DND-41 (cell line): ENCODE data around the gene R3HCC1L.

Source experiments
- ATAC-seq: fragments of 200-7000 bp; cut with Tn5 transposase; 3 replicates; pipeline ENCODE4 v1.9.1; 2021; ENCODE audit warnings: low read depth; ENCODE audit not compliant: insufficient read depth
- DNase-seq: peaks from one replicate; pipeline ENCODE4 v3.0.0-alpha.2; 2020
- H2AFZ ChIP-seq: 2 replicates; pipeline ENCODE4 v1.6.0; 2012; ENCODE audit warnings: low read depth, low read length
- H3K27ac ChIP-seq: 2 replicates; pipeline ENCODE4 v1.5.1; 2012; ENCODE audit warnings: low read length, inconsistent platforms
- H3K27me3 ChIP-seq: fragments of 200-600 bp; sonication (generic); 2 replicates; pipeline ENCODE4 v1.6.0; 2012; ENCODE audit warnings: low read length, mild to moderate bottlenecking, inconsistent platforms; ENCODE audit not compliant: insufficient read depth, poor library complexity
- H3K36me3 ChIP-seq: 2 replicates; pipeline ENCODE4 v1.5.1; 2012; ENCODE audit warnings: low read length, inconsistent platforms; ENCODE audit not compliant: insufficient read depth
- H3K4me1 ChIP-seq: 2 replicates; pipeline ENCODE4 v1.5.1; 2012; ENCODE audit warnings: mild to moderate bottlenecking, low read length; ENCODE audit not compliant: insufficient read depth
- H3K4me2 ChIP-seq: 2 replicates; pipeline ENCODE4 v1.6.0; 2012; ENCODE audit warnings: mild to moderate bottlenecking, moderate library complexity, low read length, inconsistent platforms; ENCODE audit not compliant: insufficient read depth
- H3K4me3 ChIP-seq, 2 experiments: fragments of 200-600 bp in 1 of 2; shearing (Covaris generic) in 1 of 2; 2 replicates each; pipeline ENCODE4 v1.5.1; 2012 to 2016; ENCODE audit warnings: inconsistent platforms in 2 of 2, low read length in 2 of 2, mild to moderate bottlenecking in 2 of 2, low read depth in 1 of 2, moderate library complexity in 1 of 2
- H3K79me2 ChIP-seq: 2 replicates; pipeline ENCODE4 v1.6.0; 2012; ENCODE audit warnings: low read length, inconsistent platforms; ENCODE audit not compliant: insufficient read depth
- H3K9ac ChIP-seq: 2 replicates; pipeline ENCODE4 v1.6.0; 2012; ENCODE audit warnings: low read depth, mild to moderate bottlenecking, inconsistent platforms, low read length, moderate library complexity
- H3K9me3 ChIP-seq: 2 replicates; pipeline ENCODE4 v1.5.1; 2012; ENCODE audit warnings: low read length, moderate library complexity, mild to moderate bottlenecking, inconsistent platforms; ENCODE audit not compliant: insufficient read depth, severe bottlenecking
- H4K20me1 ChIP-seq: 2 replicates; pipeline ENCODE4 v1.6.0; 2012; ENCODE audit warnings: low read length; ENCODE audit not compliant: insufficient read depth
- EZH2 ChIP-seq: IDR thresholded peaks from 3 replicates; pipeline ENCODE4 v1.6.1; 2012; ENCODE audit warnings: borderline replicate concordance, low read depth, mild to moderate bottlenecking, moderate library complexity, low read length, inconsistent platforms; ENCODE audit not compliant: severe bottlenecking
- TF ChIP-seq, protein P1 (sequence below): IDR thresholded peaks from 2 replicates; pipeline ENCODE4 v1.5.1; 2012; ENCODE audit warnings: borderline replicate concordance, low read length, moderate library complexity, mild to moderate bottlenecking; ENCODE audit not compliant: poor library complexity, severe bottlenecking; ENCODE audit errors: extremely low read depth

Gene R3HCC1L

DNA sequence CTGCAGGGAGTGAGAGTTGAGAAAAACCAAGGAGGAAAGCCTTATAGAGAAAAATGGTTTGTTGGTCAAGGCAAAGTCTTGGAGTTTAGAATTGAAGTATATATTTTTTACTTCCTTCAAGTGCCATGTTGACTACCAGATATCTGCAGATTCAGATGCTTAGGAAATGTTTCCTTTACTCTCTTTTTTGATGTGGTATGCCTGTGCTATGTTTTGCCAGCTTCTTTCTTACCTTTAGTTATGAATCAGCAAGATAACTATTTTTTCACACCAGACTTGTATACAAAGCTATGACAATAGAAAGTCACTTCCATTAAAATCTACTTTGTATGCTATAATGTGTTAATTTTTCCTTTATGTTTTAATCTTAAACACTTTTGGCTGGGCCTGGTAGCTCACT, 3.6 kb downstream of the R3HCC1L start:
- H3K79me2 ChIP-seq, result peaks cover 86% of the 10 kb centered on the region
- no peak overlapping the region for H3K9ac ChIP-seq
- no peak overlapping the region for H2AFZ ChIP-seq
- peaks cover 6% of the 10 kb centered on the region for H3K9me3 ChIP-seq
- H3K27ac ChIP-seq, result peak overlapping the region; percentile 4; the same call in 1 of the 2 replicates
- TF ChIP-seq EZH2, result no peak
- TF ChIP-seq, protein P1, sequence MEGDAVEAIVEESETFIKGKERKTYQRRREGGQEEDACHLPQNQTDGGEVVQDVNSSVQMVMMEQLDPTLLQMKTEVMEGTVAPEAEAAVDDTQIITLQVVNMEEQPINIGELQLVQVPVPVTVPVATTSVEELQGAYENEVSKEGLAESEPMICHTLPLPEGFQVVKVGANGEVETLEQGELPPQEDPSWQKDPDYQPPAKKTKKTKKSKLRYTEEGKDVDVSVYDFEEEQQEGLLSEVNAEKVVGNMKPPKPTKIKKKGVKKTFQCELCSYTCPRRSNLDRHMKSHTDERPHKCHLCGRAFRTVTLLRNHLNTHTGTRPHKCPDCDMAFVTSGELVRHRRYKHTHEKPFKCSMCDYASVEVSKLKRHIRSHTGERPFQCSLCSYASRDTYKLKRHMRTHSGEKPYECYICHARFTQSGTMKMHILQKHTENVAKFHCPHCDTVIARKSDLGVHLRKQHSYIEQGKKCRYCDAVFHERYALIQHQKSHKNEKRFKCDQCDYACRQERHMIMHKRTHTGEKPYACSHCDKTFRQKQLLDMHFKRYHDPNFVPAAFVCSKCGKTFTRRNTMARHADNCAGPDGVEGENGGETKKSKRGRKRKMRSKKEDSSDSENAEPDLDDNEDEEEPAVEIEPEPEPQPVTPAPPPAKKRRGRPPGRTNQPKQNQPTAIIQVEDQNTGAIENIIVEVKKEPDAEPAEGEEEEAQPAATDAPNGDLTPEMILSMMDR, result no peak
- H4K20me1 ChIP-seq, result peaks cover 37% of the 10 kb centered on the region; the same call in 1 of the 2 replicates
- H3K27me3 ChIP-seq, result no peaks in the 10 kb centered on the region
- H3K4me1 ChIP-seq, result peaks cover 43% of the 10 kb centered on the region
- no peaks in the 10 kb centered on the region; the same call in 1 of the 2 replicates for H3K36me3 ChIP-seq
- DNase-seq (no peak), ATAC-seq (no peak)
- H3K4me3 ChIP-seq, result no peak overlapping the region
- H3K4me2 ChIP-seq, result peak overlapping the region; percentile 85; the same call in 1 of the 2 replicates

- H4K20me1 ChIP-seq, result peaks cover 45% of the 10 kb centered on the region; the same call in 1 of the 2 replicates
- no peak overlapping the region for H3K9ac ChIP-seq
- TF ChIP-seq EZH2, result no peak
- TF ChIP-seq, protein P1, result no peak
- H3K9me3 ChIP-seq, result no peaks in the 10 kb centered on the region
- H3K4me3 ChIP-seq, result no peak overlapping the region
- H2AFZ ChIP-seq, result no peak overlapping the region
- H3K36me3 ChIP-seq, result no peaks in the 10 kb centered on the region; the same call in 1 of the 2 replicates
- H3K79me2 ChIP-seq, result peaks cover 100% of the 10 kb centered on the region
- no peak overlapping the region for H3K4me2 ChIP-seq
- H3K27ac ChIP-seq, result no peak overlapping the region
- ATAC-seq, result no peak
- no peak for DNase-seq
- no peaks in the 10 kb centered on the region for H3K27me3 ChIP-seq
- H3K4me1 ChIP-seq, result peaks cover 35% of the 10 kb centered on the region
Measured at GRCh38 chr10:98139431-98139830, 5.0 kb downstream of the R3HCC1L start.

GRCh38 chr10:98141484-98142073, 7.1 kb downstream of the R3HCC1L start:
- H3K4me2 ChIP-seq, result no peak overlapping the region
- H3K4me3 ChIP-seq, result no peak overlapping the region
- no peaks in the 10 kb centered on the region for H3K27me3 ChIP-seq
- TF ChIP-seq EZH2, result no peak
- TF ChIP-seq, protein P1, result no peak
- H3K9me3 ChIP-seq, result no peaks in the 10 kb centered on the region
- H3K79me2 ChIP-seq, result peaks cover 99% of the 10 kb centered on the region
- no peaks in the 10 kb centered on the region for H3K36me3 ChIP-seq
- H4K20me1 ChIP-seq, result peaks cover 42% of the 10 kb centered on the region; the same call in 1 of the 2 replicates
- H2AFZ ChIP-seq, result no peak overlapping the region
- peaks cover 21% of the 10 kb centered on the region for H3K4me1 ChIP-seq
- DNase-seq, result no peak
- H3K27ac ChIP-seq, result no peak overlapping the region
- no peak overlapping the region for H3K9ac ChIP-seq
- no peak for ATAC-seq
